GM21717 (cell line): ENCODE data around the gene TMEM207.

ENCODE experiments used
- ATAC-seq: cut with Tn5 transposase; IDR thresholded peaks from one replicate; pipeline ENCODE4 v1.9.1; 2021; ENCODE audit warnings: mild to moderate bottlenecking, moderate library complexity; ENCODE audit not compliant: unreplicated experiment

The TMEM207 gene

DNA sequence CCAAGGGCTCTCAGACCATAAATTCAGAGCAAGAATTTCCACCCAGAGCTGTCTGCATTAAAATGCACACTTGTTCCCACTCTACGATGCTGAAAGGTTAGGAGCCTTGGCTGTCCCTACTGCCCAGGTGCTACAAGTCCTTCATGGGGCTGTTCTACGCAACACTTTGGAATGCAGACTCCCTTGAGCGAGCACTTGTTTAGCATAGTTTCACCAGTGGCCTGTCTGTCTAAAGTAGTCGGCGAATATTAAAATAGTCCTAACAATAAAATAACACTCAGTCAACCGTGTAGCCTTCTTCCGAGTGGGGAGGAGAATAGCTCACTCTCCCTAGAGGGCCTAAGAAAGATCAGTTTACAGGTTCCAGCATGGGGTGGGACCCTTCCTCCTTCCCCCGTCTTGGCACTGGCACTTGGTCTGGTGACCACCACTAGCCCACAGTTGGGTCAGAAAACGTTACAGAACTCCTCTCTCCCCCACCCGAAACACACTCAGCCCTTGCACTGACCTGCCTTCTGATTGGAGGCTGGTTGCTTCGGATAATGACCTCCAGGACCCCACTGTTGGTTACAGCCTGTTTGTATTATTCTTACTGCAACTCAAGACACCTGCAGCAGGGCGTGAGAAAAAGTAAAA lies 62.0 kb downstream of the TMEM207 start, which contains the start of gene CLDN16:
CLDN16 (plus strand) TSS at position 586 of the 636 bp plus-strand sequence. CDS start 167 bp downstream, outside the sequence.
- ATAC-seq: no peak

DNA sequence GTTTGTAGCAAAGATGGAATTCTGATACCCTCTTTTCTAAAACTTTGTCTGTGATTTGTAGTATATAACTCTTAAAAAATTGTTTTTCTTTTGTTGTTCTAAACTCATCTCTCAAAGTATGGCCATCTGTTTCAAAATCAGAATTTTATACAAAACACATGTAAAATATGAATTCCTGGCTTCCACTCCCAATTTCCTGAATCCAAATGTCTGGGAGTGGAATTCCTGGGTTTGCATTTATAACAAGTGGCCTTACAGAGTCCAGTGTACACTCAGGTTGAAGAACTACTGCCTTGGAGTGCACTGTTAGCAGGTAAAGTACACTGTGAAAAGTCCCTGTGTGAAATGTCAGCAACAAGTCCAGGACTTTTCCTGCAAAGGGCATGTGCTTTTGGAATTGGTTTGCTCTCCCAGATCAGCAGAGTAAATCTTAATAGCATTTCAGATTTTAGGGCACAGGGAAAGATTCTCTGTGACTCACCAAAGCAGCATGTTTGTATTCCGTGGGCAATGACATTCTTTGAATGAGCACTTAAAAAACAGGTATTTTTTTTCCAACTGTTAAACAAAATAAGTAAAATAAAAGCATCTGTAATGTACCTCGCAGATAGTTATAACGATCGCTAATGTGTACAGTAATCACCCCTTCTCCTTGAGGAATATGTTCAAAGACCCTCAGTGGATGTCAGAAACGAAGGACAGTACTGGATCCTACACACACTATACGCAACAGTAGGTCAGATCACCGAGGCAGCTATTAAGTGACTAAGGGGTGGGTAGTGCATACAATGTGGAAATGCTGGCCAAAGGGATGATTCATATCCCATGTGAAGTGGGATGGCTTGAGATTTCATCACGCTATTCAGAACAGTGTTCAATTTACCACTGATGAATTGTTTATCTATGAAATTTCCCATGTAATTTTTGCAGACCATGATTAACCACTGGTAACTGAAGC lies 63.7 kb downstream of the TMEM207 start:
- no peak for ATAC-seq

- peak; percentile 75 for ATAC-seq
Observed at GRCh38 chr3:190384309-190384756, 65.4 kb downstream of the TMEM207 start.

GRCh38 chr3:190382082-190382481 lies 67.6 kb downstream of the TMEM207 start:
- ATAC-seq: no peak

GRCh38 chr3:190381441-190381840 lies 68.3 kb downstream of the TMEM207 start:
- no peak for ATAC-seq

DNA sequence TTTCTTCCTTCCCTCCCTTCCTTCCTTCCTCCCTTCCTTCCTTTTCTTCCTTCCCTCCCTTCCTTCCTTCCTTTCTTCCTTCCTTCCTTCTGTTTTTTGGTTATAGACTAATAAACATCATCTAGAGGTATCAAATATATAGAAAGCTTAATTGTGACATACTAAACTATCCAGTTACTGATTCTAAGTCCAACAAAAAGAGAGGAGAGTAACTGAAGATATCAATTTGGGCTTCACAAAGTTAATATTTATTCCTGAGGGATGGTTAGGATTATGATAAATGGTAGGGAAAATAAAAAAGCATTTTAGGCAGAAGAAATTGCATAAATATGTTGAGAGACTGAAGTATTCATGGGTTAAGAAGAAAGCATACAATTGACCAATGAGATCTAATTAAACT lies 69.5 kb downstream of the TMEM207 start:
- no peak for ATAC-seq
